HG03039 (cell line): Measurements from ENCODE around the gene AATK.

Experiments
- ATAC-seq: cut with Tn5 transposase; IDR thresholded peaks from one replicate; pipeline ENCODE4 v1.9.1; 2021; ENCODE audit warnings: mild to moderate bottlenecking, moderate library complexity; ENCODE audit not compliant: unreplicated experiment

Gene AATK

GRCh38 chr17:81183807-81184206 lies 17.8 kb upstream of the AATK start:
- ATAC-seq, result no peak

- no peak for ATAC-seq
Measured at GRCh38 chr17:81183316-81183715, 17.3 kb upstream of the AATK start.

- no peak for ATAC-seq
Measured at GRCh38 chr17:81182596-81182995, 16.6 kb upstream of the AATK start.

GRCh38 chr17:81181811-81182185 lies 15.8 kb upstream of the AATK start:
- no peak for ATAC-seq

GRCh38 chr17:81180836-81181810 lies 15.1 kb upstream of the AATK start:
- no peak for ATAC-seq

GRCh38 chr17:81179861-81180260 lies 13.8 kb upstream of the AATK start:
- ATAC-seq, result no peak

GRCh38 chr17:81179220-81179619 lies 13.2 kb upstream of the AATK start:
- no peak for ATAC-seq

- ATAC-seq, result no peak
Measured at GRCh38 chr17:81178136-81179091, 12.4 kb upstream of the AATK start.

- no peak for ATAC-seq
Measured at GRCh38 chr17:81176666-81177065, 10.6 kb upstream of the AATK start.

- no peak for ATAC-seq
Measured at GRCh38 chr17:81173762-81174155, 7.7 kb upstream of the AATK start.

GRCh38 chr17:81173052-81173761 lies 7.2 kb upstream of the AATK start:
- ATAC-seq, result no peak

GRCh38 chr17:81171941-81172340 lies 5.9 kb upstream of the AATK start:
- ATAC-seq, result no peak

GRCh38 chr17:81170727-81171494 lies 4.9 kb upstream of the AATK start:
- ATAC-seq, result no peak

- ATAC-seq, result no peak
Measured at GRCh38 chr17:81169870-81170309, 3.9 kb upstream of the AATK start.

GRCh38 chr17:81167638-81168037 lies 1.6 kb upstream of the AATK start:
- ATAC-seq, result no peak

GRCh38 chr17:81167194-81167524 lies 1.1 kb upstream of the AATK start:
- no peak for ATAC-seq

- no peak for ATAC-seq
Measured at GRCh38 chr17:81165246-81166032, 582 bp downstream of the AATK start, which contains the start of gene PVALEF. Gene PVALEF, plus strand, starts transcription at chr17:81165507. Its CDS starts 15,720 bp downstream, at chr17:81181227.

GRCh38 chr17:81164371-81165245 lies 1.4 kb downstream of the AATK start:
- ATAC-seq, result no peak
